ENCODE measurements around the gene FBXL20. TPM values are rescaled to one million over a fixed set of nuclear protein-coding genes. Genes with fewer than 3 reads are reported as not detected.

The FBXL20 gene
- total and polyA plus RNA-seq, 9 of the 15 experiments (the other 6 are each of a cell fraction or from before 2014, with no cell fraction given), result 1.8 to 15.1 (median 5.6) TPM

- peak overlapping the region; percentile 96 for H3K4me3 ChIP-seq
- peaks cover 1% of the 10 kb centered on the region; the same call in 1 of the 3 replicates for H3K36me3 ChIP-seq (ENCODE audit: control insufficient read depth, insufficient read depth, low read length)
- CTCF ChIA-PET (ENCODE audit: low intra/inter-chr PET ratio), result no interaction called here
- FAIRE-seq (no peak), ATAC-seq (no peak), DNase-seq (ENCODE audit: extremely low read depth in 1 of 4, low spot score in 3 of 4) (no peak)
- no TSS peak for BruUV-seq (replicated peaks)
- peaks cover 11% of the 10 kb centered on the region; the same call in 1 of the 2 replicates for H4K20me1 ChIP-seq (replicated peaks; ENCODE audit: control insufficient read depth, insufficient read depth, low read length)
- no peaks in the 10 kb centered on the region for H3K27me3 ChIP-seq (ENCODE audit: control insufficient read depth in 2 of 2, insufficient read depth in 2 of 2, low read length in 2 of 2)
- in situ Hi-C loops (cut with MboI), result no loop called here
- H3K27ac ChIP-seq (ENCODE audit: extremely low read depth, low read depth, low read length), result peak overlapping the region; percentile 10; the same call in 2 of the 3 replicates
- peaks cover 5 to 16% of the 10 kb centered on the region in 2 experiments; a peak in 3 of 5 replicates for H3K4me1 ChIP-seq (replicated peaks in 1 of 2; ENCODE audit: control insufficient read depth in 2 of 2, insufficient read depth in 2 of 2, low read length in 2 of 2)
- whole genome bisulfite sequencing (ENCODE audit: insufficient coverage, low coverage, missing lambda C conversion rate), result 18% methylated on average over 4 of the region's 4 CpGs
- H3K4me2 ChIP-seq (ENCODE audit: insufficient read depth, low read length), result peak overlapping the region; percentile 99
- H3K9me1 ChIP-seq (ENCODE audit: control insufficient read depth, insufficient read depth, low read length), result no peaks in the 10 kb centered on the region
- H3K9ac ChIP-seq (ENCODE audit: insufficient read depth in 1 of 2, low read depth in 2 of 2, low read length in 2 of 2), result peak overlapping the region in 1 of 2 experiments; percentile 83; a peak in 2 of 4 replicates
- H3K9me3 ChIP-seq (replicated peaks; ENCODE audit: control insufficient read depth, insufficient read depth, low read depth, low read length), result no peaks in the 10 kb centered on the region
- TF ChIP-seq C11orf30 (IDR thresholded peaks at IDR 0.05; ENCODE audit: low read depth) (peak; percentile 83), MAFG (tag; conservative IDR thresholded peaks at IDR 0.05) (peak; percentile 67), ZNF398 (CRISPR knock-in tag; IDR thresholded peaks at IDR 0.05) (no peak), ZNF316 (IDR thresholded peaks at IDR 0.05) (peak; percentile 84), MAFF (IDR thresholded peaks at IDR 0.05; ENCODE audit: low read length) (peak; percentile 50; the same call in 1 of the 2 replicates), E2F5 (CRISPR knock-in tag; IDR thresholded peaks at IDR 0.05) (no peak)
- no peak overlapping the region for H2AFZ ChIP-seq (ENCODE audit: low read depth, low read length)
- peaks cover 49% of the 10 kb centered on the region for H3K79me2 ChIP-seq (ENCODE audit: control insufficient read depth, insufficient read depth, low read length)
- intact Hi-C loops (cut with micrococcal nuclease), result loop anchor here (5.0 kb wide), 2 partner anchors 42 to 127 kb away; no protein-coding TSS in a partner anchor
- POLR2A ChIA-PET, result interaction anchor here (0.7 to 4.6 kb wide), 8 partner anchors 15 to 200 kb away, joined by 3 to 14 read pairs (median 6); partner anchors contain the start of genes MED1 and RPL19
These were observed 1.6 kb downstream of the FBXL20 start for GRCh38 chr17:39399791-39400190.
